Cardiac fibroblast (primary cell): ENCODE results near the gene GID4.

ENCODE experiments used
- DNase-seq, 2 donors: peaks; one replicate each; pipeline versions ENCODE4 v3.0.0 to v3.0.0-alpha.2; 2010; ENCODE audit warnings: low read depth in 2 of 2
- H3K4me3 ChIP-seq, 2 donors: replicated peaks in 1 of 2; 1 replicate in 1 of 2; 2 replicates in 1 of 2; pipeline ENCODE4 v1.5.1; 2011; ENCODE audit warnings: low read depth in 2 of 2, low read length in 2 of 2, mild to moderate bottlenecking in 2 of 2, moderate library complexity in 1 of 2
- CTCF ChIP-seq: IDR thresholded peaks from one replicate; pipeline ENCODE4 v1.5.1; 2011; ENCODE audit warnings: low read depth, mild to moderate bottlenecking, low read length, inconsistent platforms

The GID4 gene

GRCh38 chr17:18064053-18064452 is 24.8 kb downstream of the GID4 start:
- no peak overlapping the region for H3K4me3 ChIP-seq
- DNase-seq: no peak
- TF ChIP-seq CTCF: no peak

- no peak for DNase-seq
Measured at GRCh38 chr17:18065546-18065945, 26.3 kb downstream of the GID4 start.

GRCh38 chr17:18066866-18067265 is 27.7 kb downstream of the GID4 start:
- no peak for DNase-seq
- TF ChIP-seq CTCF: no peak
- H3K4me3 ChIP-seq: no peak overlapping the region

More at GRCh38 chr17:18065546-18065945, 26.3 kb downstream of the GID4 start:
- H3K4me3 ChIP-seq: no peak overlapping the region
- TF ChIP-seq CTCF: no peak

- DNase-seq: no peak
- H3K4me3 ChIP-seq: no peak overlapping the region
Measured at GRCh38 chr17:18069101-18069500, 29.9 kb downstream of the GID4 start.

GRCh38 chr17:18070861-18071340 is 31.7 kb downstream of the GID4 start:
- H3K4me3 ChIP-seq: peak overlapping the region in 1 of 2 donors; percentile 8
- DNase-seq: peak; percentile 45 to 52
- TF ChIP-seq CTCF: no peak

More at GRCh38 chr17:18069101-18069500, 29.9 kb downstream of the GID4 start:
- no peak for TF ChIP-seq CTCF

- H3K4me3 ChIP-seq: no peak overlapping the region
- no peak for DNase-seq
- no peak for TF ChIP-seq CTCF
Measured at GRCh38 chr17:18071751-18072150, 32.5 kb downstream of the GID4 start.
